Stimulated activated CD4-positive, alpha-beta T cell treated with anti-CD3 and anti-CD28 coated beads, Interleukin-2, amount 100 ng/mL, for 4 hours (primary cell): ENCODE results near the gene TEKT2.

Experiments
- DNase-seq: peaks from one replicate; pipeline ENCODE4 v3.0.0-alpha.2; 2020; ENCODE audit warnings: low read depth

The TEKT2 gene, protein sequence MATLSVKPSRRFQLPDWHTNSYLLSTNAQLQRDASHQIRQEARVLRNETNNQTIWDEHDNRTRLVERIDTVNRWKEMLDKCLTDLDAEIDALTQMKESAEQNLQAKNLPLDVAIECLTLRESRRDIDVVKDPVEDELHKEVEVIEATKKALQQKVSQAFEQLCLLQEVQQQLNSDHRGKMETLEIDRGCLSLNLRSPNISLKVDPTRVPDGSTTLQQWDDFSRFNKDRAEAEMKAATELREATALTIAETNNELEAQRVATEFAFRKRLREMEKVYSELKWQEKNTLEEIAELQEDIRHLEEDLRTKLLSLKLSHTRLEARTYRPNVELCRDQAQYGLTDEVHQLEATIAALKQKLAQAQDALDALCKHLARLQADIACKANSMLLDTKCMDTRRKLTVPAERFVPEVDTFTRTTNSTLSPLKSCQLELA

DNA sequence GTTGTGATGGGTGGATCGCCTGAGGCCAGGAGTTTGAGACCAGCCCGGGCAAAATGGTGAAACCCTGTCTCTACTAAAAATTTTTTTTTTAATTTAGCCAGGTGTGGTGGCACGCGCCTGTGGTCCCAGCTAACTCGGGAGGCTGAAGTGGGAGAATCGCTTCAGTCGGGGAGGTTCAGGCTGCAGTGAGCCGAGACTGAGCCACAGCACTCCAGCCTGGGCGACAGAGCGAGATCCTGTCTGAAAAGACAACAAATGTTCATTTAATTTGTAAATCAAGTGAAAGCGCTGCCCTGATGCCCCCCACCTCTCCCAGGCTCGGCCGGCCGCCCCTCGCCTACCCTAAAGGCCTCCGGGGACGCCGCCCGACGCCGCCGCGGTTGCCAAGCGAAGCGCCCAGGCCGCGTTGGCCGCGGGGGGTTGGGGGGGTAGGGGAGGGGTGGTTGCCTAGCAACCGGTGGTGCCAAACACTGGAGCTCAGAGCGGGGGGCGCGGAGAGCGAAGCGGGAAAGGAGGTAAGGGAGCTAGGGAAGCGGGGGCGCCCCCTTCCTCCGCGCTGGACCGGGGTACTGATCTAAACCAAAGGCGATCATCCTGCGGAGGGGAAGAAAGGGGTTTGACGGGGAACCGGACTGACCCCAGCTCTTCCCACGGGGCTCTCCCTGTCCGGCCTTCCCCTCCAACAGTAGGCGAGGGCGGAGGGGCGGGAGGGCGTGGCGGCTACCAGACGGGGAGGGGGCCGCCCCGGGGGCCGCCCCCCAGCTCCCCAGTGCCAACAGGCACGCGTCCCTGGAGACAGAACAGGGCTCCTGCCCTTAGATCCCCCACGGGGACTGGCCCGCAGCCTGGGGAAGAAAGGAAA is at the start of gene TEKT2:
Gene TEKT2, plus strand, starts transcription at position 460 of the 862 bp plus-strand sequence. CDS start 828 bp downstream, outside the sequence.
- DNase-seq = no peak

GRCh38 chr1:36034692-36035091 is 49.2 kb upstream of the TEKT2 start:
- no peak for DNase-seq

GRCh38 chr1:36035154-36035553 is 48.7 kb upstream of the TEKT2 start:
- no peak for DNase-seq

- no peak for DNase-seq
These were observed 43.7 kb upstream of the TEKT2 start for GRCh38 chr1:36040238-36040637.

DNA sequence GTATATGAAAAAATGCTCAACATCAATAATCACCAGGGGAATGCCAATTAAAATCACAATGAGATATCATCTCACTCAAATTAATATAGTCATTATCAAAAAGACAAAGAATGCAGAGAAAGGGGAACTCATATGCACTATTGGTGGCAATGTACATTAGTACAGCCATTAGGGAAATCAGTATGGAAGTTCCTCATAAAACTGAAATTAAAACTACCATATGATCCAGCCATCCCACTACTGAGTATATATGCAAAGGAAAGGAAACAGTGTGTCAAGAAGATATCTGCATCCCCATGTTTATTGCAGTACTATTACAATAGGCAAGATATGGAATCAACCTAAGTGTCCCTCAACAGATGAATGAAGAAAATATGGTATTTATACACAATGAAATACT is 32.1 kb upstream of the TEKT2 start:
- no peak for DNase-seq

DNA sequence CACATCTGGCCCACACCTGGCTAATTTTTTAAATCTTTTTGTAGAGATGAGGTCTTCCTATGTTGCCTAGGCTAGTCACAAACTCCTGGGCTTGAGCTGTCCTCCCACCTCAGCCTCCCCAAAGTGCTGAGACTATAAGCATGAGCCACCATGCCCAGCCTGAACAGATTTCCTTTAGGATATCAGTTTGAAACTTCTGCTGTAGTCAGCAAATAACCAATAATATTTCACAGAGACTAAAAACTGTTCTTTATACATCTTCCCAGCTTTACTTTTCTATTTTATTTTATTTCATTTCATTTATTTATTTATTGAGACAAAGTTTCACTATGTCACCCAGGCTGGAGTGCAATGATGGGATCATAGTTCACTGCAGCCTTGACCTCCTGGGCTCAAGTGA is 29.9 kb upstream of the TEKT2 start:
- no peak for DNase-seq

GRCh38 chr1:36055706-36056105 is 28.2 kb upstream of the TEKT2 start:
- no peak for DNase-seq

DNA sequence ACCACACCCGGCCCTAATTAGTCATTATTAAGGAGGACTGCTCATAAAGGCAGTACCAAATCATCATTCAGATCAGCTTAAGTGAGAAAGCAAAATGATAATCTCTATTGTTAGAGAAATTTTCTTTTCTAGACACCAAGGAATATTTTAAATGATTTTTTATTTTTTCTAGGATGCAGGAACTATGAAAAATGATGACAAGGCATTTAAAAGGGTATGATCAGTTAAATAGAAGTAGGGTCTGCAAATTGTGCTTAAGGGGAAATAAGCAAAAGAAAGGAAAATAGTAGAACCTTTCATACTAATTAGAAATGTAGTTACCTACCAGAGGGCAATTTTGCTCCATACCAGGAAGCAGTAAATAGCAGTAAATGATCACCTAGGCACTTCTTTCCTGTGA is 21.6 kb upstream of the TEKT2 start:
- DNase-seq = no peak

DNA sequence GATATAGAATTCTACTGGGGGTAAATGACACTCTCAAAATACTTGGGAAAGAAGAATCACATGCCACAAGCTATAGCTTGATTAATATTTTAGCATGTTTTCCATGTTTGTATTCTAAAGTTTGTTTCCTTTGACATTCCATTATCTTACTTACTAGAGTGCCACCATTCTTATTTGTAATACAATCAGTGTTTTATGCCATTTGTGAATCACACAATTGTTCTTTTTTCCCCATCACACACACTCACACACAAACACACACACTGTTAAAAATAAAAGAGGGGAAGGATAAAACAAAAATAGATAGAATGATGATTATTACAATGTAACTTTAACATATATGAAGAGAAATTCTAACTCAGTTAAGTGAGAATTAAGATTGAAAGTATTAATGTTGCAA is 16.0 kb upstream of the TEKT2 start:
- DNase-seq = no peak

DNA sequence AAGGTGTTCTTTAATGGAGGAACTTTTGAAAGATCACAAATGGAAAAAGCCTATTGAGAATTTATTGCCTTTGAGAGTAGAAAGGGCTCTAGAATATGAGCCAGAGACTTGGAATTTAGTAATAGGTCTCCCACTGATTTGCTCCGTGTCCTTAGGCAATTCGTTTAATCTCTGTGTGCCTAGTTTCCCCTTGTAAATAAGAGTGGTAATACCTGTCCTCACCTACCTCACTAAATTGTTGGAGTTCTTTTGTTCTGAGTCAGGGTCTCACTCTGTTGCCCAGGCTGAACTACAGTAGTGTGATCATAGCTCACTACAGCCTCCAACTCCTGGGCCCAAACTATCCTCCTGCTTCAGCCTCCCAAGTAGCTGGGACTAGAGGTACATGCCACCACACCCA is 15.0 kb upstream of the TEKT2 start:
- no peak for DNase-seq

- no peak for DNase-seq
These were observed 13.5 kb upstream of the TEKT2 start for GRCh38 chr1:36070349-36070748.

GRCh38 chr1:36076979-36077573 is 6.8 kb upstream of the TEKT2 start:
- DNase-seq = no peak

GRCh38 chr1:36080236-36080635 is 3.7 kb upstream of the TEKT2 start:
- DNase-seq = no peak

GRCh38 chr1:36080801-36081200 is 3.1 kb upstream of the TEKT2 start:
- DNase-seq = no peak

DNA sequence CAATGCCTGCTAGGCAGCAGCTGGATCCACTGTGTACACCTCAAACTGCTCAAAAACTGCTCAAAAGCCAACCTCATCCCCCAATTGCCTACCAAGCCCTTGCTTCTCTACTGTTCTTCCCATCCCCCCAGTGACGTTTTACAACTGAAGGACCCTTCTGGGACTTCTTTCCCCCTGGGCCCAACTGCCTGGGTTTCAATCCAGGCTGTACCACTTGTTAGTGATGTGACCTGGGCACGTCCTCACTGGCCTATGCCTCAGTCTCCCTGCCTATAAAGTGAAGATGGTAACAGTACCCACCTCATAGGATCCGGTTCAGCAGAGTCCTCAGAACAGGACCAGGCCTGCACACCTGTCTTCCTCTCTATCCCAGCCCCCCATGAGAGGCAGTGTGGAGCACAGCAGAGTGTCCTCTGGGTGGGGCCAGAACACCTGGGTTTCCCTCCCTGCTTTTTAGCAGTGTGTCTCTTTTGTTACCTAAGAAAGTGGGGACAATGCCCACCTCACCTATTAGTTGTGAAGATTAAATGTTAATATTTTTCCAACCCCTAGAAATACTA is 1.9 kb upstream of the TEKT2 start:
- DNase-seq = no peak

DNA sequence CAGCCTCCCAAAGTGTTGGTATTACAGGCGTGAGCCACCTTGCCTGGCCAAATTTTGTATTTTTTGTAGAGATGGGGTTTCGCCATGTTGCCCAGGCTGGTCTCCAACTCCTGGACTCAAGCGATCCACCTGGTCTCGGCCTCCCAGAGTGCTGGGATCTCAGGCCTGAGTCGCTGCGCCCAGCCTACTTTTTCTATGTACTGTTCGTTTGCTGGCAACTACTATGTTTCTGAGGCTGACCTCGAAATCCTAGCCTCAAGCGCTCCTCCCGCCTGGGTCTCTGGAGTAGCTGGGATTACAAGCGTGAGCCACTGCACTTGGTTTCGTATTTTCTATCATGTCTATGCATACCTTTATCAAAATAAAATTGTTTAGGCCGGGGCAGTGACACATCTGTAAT is 675 bp upstream of the TEKT2 start:
- no peak for DNase-seq

GRCh38 chr1:36084497-36085115 is 712 bp downstream of the TEKT2 start:
- no peak for DNase-seq

GRCh38 chr1:36085126-36085525 is 1.2 kb downstream of the TEKT2 start:
- no peak for DNase-seq

DNA sequence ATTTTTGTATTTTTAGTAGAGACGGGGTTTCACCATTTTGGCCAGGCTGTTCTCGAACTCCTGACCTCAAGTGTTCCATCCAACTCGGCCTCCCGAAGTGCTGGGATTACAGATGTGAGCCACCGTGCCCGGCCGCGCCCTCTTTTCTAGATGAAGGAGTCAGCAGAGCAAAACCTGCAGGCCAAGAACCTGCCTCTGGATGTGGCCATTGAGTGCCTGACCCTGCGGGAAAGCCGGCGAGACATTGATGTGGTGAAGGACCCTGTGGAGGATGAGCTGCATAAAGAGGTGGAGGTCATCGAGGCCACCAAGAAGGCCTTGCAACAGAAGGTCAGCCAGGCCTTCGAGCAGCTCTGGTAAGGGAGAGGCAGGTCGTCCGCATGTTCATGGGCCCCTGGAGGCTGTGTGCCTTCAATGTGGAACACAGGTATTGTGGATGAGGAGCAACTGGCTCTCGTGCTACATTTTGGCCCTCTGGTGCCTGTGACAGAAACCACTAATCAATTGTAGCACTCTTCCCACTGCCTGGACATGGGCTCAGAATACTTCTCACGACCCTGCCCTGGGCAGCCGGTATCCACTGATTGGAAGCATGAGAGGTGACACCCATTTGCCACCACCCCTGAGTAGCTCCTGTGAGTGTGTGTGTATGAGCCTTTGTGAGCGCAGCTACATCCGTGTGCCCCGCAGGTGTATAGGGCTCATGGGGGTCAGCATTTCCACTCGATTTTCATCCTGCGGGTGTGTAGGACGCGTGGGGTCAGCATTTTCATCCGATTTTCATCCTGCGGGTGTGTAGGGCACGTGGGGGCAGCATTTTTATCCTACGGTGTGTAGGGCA is 2.0 kb downstream of the TEKT2 start:
- no peak for DNase-seq

GRCh38 chr1:36086529-36087232 is 2.8 kb downstream of the TEKT2 start:
- DNase-seq = no peak
